NCI-H2196 (cell line): Measurements from ENCODE around the gene CHST11.
"Not testable (repeated sequence)": the region's sequence is repeated elsewhere in the genome, so short reads cannot be mapped to it uniquely, and the experiment has no call there.

Source experiments
- DNase-seq: peaks from one replicate; lab custom pipeline; 2025; ENCODE audit not compliant: unreplicated experiment; lab: John Stamatoyannopoulos, UW

CHST11 gene

GRCh38 chr12:104733717-104734175, 277.0 kb downstream of the CHST11 start:
- no peak for DNase-seq

GRCh38 chr12:104734541-104735095, 277.9 kb downstream of the CHST11 start:
- no peak for DNase-seq

GRCh38 chr12:104735801-104736200, 279.1 kb downstream of the CHST11 start:
- no peak for DNase-seq

- no peak for DNase-seq
Observed at GRCh38 chr12:104736307-104736706, 279.6 kb downstream of the CHST11 start.

- no peak for DNase-seq
Observed at GRCh38 chr12:104737113-104737512, 280.4 kb downstream of the CHST11 start.

GRCh38 chr12:104737791-104738301, 281.1 kb downstream of the CHST11 start:
- DNase-seq, result no peak

GRCh38 chr12:104738331-104738730, 281.6 kb downstream of the CHST11 start:
- DNase-seq, result peak; percentile 29

GRCh38 chr12:104738776-104739642, 282.3 kb downstream of the CHST11 start:
- DNase-seq, result no peak

- no peak for DNase-seq
Observed at GRCh38 chr12:104740668-104741067, 283.9 kb downstream of the CHST11 start.

GRCh38 chr12:104741077-104741476, 284.3 kb downstream of the CHST11 start:
- no peak for DNase-seq

GRCh38 chr12:104741497-104742367, 285.0 kb downstream of the CHST11 start:
- DNase-seq, result no peak

- peak; percentile 84 for DNase-seq
Observed at GRCh38 chr12:104742551-104743201, 285.9 kb downstream of the CHST11 start.

GRCh38 chr12:104743202-104743580, 286.4 kb downstream of the CHST11 start:
- no peak for DNase-seq

GRCh38 chr12:104743753-104744548, 287.2 kb downstream of the CHST11 start:
- not testable (repeated sequence) for DNase-seq

- DNase-seq, result no peak
Observed at GRCh38 chr12:104746467-104747088, 289.8 kb downstream of the CHST11 start.

GRCh38 chr12:104747330-104747729, 290.6 kb downstream of the CHST11 start:
- DNase-seq, result no peak

GRCh38 chr12:104747955-104748354, 291.2 kb downstream of the CHST11 start:
- DNase-seq, result no peak

GRCh38 chr12:104748356-104748755, 291.6 kb downstream of the CHST11 start:
- no peak for DNase-seq

- DNase-seq, result no peak
Observed at GRCh38 chr12:104748790-104749189, 292.0 kb downstream of the CHST11 start.
